GM10248 (cell line): ENCODE results near the gene STK17B.

Source experiments
- CTCF ChIA-PET: fragments of 300-600 bp; sonication (Branson Sonifier 250); formaldehyde crosslinking; extraction: SDS; loops from one replicate; lab custom pipeline; 2021; ENCODE audit warnings: antibody characterized with exemption; lab: Yijun Ruan, JAX
- POLR2A ChIA-PET: fragments of 350-650 bp; sonication (Branson Sonifier 250); formaldehyde crosslinking; extraction: SDS; loops from one replicate; lab custom pipeline; 2020; ENCODE audit warnings: antibody characterized with exemption; lab: Yijun Ruan, JAX
- DNase-seq: peaks from one replicate; pipeline ENCODE4 v3.0.0; 2012; ENCODE audit errors: extremely low spot score
- TF ChIP-seq, protein P1 (sequence below): IDR thresholded peaks from 2 replicates; pipeline ENCODE4 v1.5.1; 2012; ENCODE audit warnings: mild to moderate bottlenecking, low read depth; ENCODE audit errors: extremely low read depth, missing control alignments, control extremely low read depth

STK17B gene

GRCh38 chr2:196148736-196149135 lies 22.6 kb downstream of the STK17B start:
- CTCF ChIA-PET, result interaction anchor here (1.2 kb wide), 1 partner anchor 37 kb away, joined by 3 read pairs; no protein-coding TSS in a partner anchor
- POLR2A ChIA-PET, result no interaction called here
- DNase-seq, result no peak
- TF ChIP-seq, protein P1, sequence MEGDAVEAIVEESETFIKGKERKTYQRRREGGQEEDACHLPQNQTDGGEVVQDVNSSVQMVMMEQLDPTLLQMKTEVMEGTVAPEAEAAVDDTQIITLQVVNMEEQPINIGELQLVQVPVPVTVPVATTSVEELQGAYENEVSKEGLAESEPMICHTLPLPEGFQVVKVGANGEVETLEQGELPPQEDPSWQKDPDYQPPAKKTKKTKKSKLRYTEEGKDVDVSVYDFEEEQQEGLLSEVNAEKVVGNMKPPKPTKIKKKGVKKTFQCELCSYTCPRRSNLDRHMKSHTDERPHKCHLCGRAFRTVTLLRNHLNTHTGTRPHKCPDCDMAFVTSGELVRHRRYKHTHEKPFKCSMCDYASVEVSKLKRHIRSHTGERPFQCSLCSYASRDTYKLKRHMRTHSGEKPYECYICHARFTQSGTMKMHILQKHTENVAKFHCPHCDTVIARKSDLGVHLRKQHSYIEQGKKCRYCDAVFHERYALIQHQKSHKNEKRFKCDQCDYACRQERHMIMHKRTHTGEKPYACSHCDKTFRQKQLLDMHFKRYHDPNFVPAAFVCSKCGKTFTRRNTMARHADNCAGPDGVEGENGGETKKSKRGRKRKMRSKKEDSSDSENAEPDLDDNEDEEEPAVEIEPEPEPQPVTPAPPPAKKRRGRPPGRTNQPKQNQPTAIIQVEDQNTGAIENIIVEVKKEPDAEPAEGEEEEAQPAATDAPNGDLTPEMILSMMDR, result no peak

DNA sequence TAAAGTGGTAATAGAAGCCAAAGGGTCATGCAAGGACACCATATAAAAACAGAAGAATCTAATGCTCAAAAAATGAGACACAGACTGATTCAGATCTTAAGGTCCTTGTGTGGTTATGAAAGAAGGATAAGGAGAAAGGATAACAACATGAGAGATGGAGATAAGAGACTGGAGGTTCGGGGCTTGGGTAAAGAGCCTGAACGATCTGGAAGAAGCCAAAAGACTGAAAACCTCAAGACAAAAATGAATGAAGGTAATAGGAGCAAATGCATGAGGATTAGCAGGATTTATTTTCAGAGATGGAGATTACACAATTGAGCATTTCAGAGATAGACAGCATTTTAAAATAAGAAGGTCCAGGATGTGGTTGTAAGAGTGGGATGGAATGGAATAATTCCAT lies 26.1 kb downstream of the STK17B start:
- ChIA-PET POLR2A (no interaction called here), CTCF (no interaction called here)
- TF ChIP-seq, protein P1, result no peak
- DNase-seq, result no peak

DNA sequence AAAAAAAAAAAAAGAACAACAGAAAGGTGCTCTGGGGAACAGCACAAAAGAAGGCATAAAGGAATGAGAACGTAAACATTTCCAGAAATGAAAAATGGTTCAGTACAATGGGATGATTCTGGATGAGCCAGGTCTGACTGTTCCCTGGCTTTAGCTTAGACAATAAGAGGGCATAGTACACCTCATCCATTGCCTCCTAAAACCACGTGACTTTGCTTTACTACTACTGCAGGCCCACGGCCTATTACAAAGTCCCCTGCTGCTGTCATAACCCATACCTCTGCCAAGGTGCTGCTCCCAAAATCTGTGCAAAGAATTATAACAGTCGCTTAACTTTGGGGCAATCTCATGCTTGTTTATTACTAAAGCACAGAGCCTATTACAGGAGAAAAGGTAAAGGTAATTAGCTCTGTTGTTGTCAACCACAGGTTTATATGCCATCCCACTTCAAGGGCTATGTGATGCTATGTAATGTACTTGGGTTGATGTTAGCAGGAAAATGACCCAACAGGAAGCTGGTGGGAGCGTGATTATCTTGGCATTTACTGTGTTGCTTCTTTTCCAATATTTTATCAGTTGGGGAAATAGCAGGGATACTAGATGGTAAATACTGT lies 26.8 kb downstream of the STK17B start:
- ChIA-PET POLR2A (interaction anchor here (0.7 kb wide), 1 partner anchor 75 kb away, joined by 11 read pairs; no protein-coding TSS in a partner anchor), CTCF (interaction anchor here (1.1 to 1.2 kb wide), 2 partner anchors 177 to 309 kb away, joined by 3 read pairs; no protein-coding TSS in a partner anchor)
- TF ChIP-seq, protein P1, result no peak
- DNase-seq, result no peak

DNA sequence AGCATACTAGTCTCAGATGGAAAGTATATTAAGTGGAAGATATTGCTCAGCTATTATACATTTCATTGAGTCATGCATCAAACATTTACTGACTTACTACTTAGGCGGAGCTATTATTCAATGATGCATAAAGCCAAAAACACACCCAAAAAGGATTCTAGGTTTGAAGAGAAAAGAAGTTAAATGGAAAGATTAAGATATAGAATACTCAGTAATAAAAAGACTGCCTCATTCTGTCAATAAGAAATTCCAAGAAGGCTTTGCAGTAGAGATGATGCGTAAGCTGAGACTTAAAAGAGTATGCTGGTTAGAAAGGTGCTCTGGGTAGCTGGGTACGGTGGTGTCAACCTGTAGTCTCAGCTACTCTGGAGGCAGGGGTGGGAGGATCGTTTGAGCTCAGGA lies 27.6 kb downstream of the STK17B start:
- CTCF ChIA-PET, result interaction anchor here (1.1 to 1.2 kb wide), 2 partner anchors 178 to 310 kb away, joined by 3 read pairs; no protein-coding TSS in a partner anchor
- DNase-seq, result no peak
- POLR2A ChIA-PET, result no interaction called here
- TF ChIP-seq, protein P1, result no peak

GRCh38 chr2:196142825-196143224 lies 28.6 kb downstream of the STK17B start:
- ChIA-PET CTCF (interaction anchor here (1.0 to 1.1 kb wide), 2 partner anchors 62 to 65 kb away, joined by 3 to 4 read pairs; no protein-coding TSS in a partner anchor), POLR2A (no interaction called here)
- TF ChIP-seq, protein P1, result no peak
- no peak for DNase-seq

GRCh38 chr2:196140213-196140612 lies 31.2 kb downstream of the STK17B start:
- ChIA-PET CTCF (interaction anchor here (0.9 kb wide), 1 partner anchor 90 kb away, joined by 3 read pairs; no protein-coding TSS in a partner anchor), POLR2A (interaction anchor here (0.7 kb wide), 1 partner anchor 188 kb away, joined by 13 read pairs; no protein-coding TSS in a partner anchor)
- TF ChIP-seq, protein P1, result no peak
- no peak for DNase-seq
